Duodenal mucosa (tissue), 2 donors: ENCODE results near the gene EFNA5.

Experiments
- H3K27ac ChIP-seq: one replicate; pipeline ENCODE4 v1.7.0; 2013; ENCODE audit warnings: low read depth, low read length
- H3K27me3 ChIP-seq, 2 donors: one replicate each; pipeline ENCODE4 v1.7.0; 2013; ENCODE audit warnings: low read length in 2 of 2, control low read depth in 1 of 2; ENCODE audit not compliant: insufficient read depth in 2 of 2, control insufficient read depth in 1 of 2
- H3K36me3 ChIP-seq, 2 donors: one replicate each; pipeline ENCODE4 v1.7.0; 2013; ENCODE audit warnings: low read length in 2 of 2, control low read depth in 1 of 2; ENCODE audit not compliant: insufficient read depth in 2 of 2, control insufficient read depth in 1 of 2
- H3K4me1 ChIP-seq, 2 donors: one replicate each; pipeline ENCODE4 v1.7.0; 2013; ENCODE audit warnings: low read length in 2 of 2, control low read depth in 1 of 2; ENCODE audit not compliant: insufficient read depth in 2 of 2, control insufficient read depth in 1 of 2
- H3K4me3 ChIP-seq, 2 donors: one replicate each; pipeline ENCODE4 v1.7.0; 2013; ENCODE audit warnings: low read length in 2 of 2, low read depth in 1 of 2
- H3K9ac ChIP-seq, 2 donors: one replicate each; pipeline ENCODE4 v1.7.0; 2013; ENCODE audit warnings: low read length in 2 of 2, low read depth in 1 of 2
- H3K9me3 ChIP-seq, 2 donors: one replicate each; pipeline ENCODE4 v1.7.0; 2013; ENCODE audit warnings: low read length in 2 of 2, control low read depth in 1 of 2; ENCODE audit not compliant: control insufficient read depth in 1 of 2

Gene EFNA5

DNA sequence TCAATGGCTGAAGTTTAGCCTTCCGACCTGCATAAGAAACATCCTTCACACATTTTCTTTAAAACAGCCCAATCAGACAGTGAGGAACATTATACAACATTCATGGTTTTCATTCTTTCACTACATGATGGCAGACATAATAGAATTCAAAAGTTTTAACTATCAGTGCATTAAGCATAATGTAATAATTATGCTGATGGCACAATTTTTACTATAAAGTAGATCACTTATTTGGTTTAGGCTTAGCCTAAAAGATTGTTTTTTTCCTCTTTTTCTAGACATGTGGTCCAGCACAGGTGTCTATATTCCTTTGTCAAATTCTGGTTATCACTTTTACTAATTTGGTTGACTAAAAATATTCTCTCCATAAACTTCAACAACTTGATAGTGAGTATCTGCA is 46.5 kb downstream of the EFNA5 start:
- H3K27ac ChIP-seq = no peak overlapping the region
- H3K4me3 ChIP-seq = no peak overlapping the region

DNA sequence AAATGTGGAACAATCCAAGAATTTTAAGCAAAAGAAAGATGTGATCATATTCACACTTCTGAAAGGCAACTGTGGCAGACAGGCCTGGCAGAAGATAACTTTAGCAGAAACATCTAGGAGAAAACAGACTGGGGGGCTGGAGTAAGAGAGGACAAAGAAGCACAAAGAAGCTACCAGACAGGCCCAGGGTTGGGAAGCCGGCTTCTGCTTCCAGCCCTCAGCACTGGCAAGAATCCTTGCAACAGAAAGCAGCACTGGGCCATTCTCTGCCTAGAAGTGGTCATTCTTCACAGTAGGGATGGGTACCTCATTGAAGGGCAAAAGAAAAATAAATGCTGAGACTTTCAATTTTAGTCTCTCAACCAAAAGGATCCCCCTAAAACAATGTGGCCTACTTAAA is 49.6 kb downstream of the EFNA5 start:
- H3K4me3 ChIP-seq = no peak overlapping the region
- H3K27ac ChIP-seq = no peak overlapping the region
- no peaks in the 10 kb centered on the region for H3K9me3 ChIP-seq
- no peaks in the 10 kb centered on the region for H3K36me3 ChIP-seq
- H3K27me3 ChIP-seq = no peaks in the 10 kb centered on the region
- no peak overlapping the region for H3K9ac ChIP-seq
- no peaks in the 10 kb centered on the region for H3K4me1 ChIP-seq

More for the DNA sequence above, 46.5 kb downstream of the EFNA5 start:
- Histone ChIP-seq H3K36me3 (no peaks in the 10 kb centered on the region), H3K9me3 (no peaks in the 10 kb centered on the region), H3K9ac (no peak overlapping the region), H3K4me1 (no peaks in the 10 kb centered on the region), H3K27me3 (no peaks in the 10 kb centered on the region)

- no peak overlapping the region for H3K27ac ChIP-seq
- no peaks in the 10 kb centered on the region for H3K27me3 ChIP-seq
- H3K4me1 ChIP-seq = no peaks in the 10 kb centered on the region
- no peaks in the 10 kb centered on the region for H3K9me3 ChIP-seq
- H3K36me3 ChIP-seq = no peaks in the 10 kb centered on the region
- no peak overlapping the region for H3K4me3 ChIP-seq
- H3K9ac ChIP-seq = no peak overlapping the region
These were observed 51.0 kb downstream of the EFNA5 start for GRCh38 chr5:107619781-107620180.

GRCh38 chr5:107618242-107618641 is 52.5 kb downstream of the EFNA5 start:
- no peaks in the 10 kb centered on the region for H3K36me3 ChIP-seq
- H3K9ac ChIP-seq = no peak overlapping the region
- no peaks in the 10 kb centered on the region for H3K9me3 ChIP-seq
- H3K4me1 ChIP-seq = no peaks in the 10 kb centered on the region
- H3K4me3 ChIP-seq = no peak overlapping the region
- no peaks in the 10 kb centered on the region for H3K27me3 ChIP-seq
- no peak overlapping the region for H3K27ac ChIP-seq

GRCh38 chr5:107617052-107617451 is 53.7 kb downstream of the EFNA5 start:
- H3K27ac ChIP-seq = no peak overlapping the region
- H3K9me3 ChIP-seq = no peaks in the 10 kb centered on the region
- no peaks in the 10 kb centered on the region for H3K36me3 ChIP-seq
- H3K27me3 ChIP-seq = no peaks in the 10 kb centered on the region
- H3K4me1 ChIP-seq = no peaks in the 10 kb centered on the region
- no peak overlapping the region for H3K4me3 ChIP-seq
- H3K9ac ChIP-seq = no peak overlapping the region

GRCh38 chr5:107616213-107616612 is 54.5 kb downstream of the EFNA5 start:
- H3K4me1 ChIP-seq = no peaks in the 10 kb centered on the region
- no peak overlapping the region for H3K27ac ChIP-seq
- no peak overlapping the region for H3K4me3 ChIP-seq
- H3K36me3 ChIP-seq = no peaks in the 10 kb centered on the region
- H3K9ac ChIP-seq = no peak overlapping the region
- H3K9me3 ChIP-seq = no peaks in the 10 kb centered on the region
- H3K27me3 ChIP-seq = no peaks in the 10 kb centered on the region

DNA sequence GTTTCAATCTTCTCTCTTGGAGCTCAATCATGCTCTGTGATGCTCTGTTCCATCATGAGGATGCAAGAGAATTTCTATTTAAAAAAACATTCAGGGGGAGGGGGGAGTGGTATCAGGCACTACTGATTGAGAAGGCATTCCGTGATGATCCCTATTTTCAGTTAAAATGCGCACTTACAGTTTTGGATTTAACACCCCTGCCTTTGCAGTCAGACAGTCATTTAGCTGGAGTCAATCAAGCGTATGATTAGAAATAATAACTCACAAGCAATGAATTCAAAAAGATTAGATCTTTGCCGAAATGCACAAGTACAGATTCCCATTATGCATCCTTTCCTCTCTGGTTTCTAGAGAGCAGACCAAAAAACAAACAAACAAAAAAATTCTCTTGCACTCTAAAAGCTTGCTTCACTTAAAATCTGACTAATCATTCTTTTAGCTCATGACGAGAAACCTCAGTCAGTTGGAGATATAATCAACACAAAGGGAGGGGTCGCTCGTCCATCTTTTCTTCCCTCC is 55.4 kb downstream of the EFNA5 start:
- no peaks in the 10 kb centered on the region for H3K36me3 ChIP-seq
- no peak overlapping the region for H3K9ac ChIP-seq
- no peak overlapping the region for H3K27ac ChIP-seq
- H3K27me3 ChIP-seq = no peaks in the 10 kb centered on the region
- no peaks in the 10 kb centered on the region for H3K4me1 ChIP-seq
- no peak overlapping the region for H3K4me3 ChIP-seq
- H3K9me3 ChIP-seq = no peaks in the 10 kb centered on the region

- Histone ChIP-seq H3K9ac (no peak overlapping the region), H3K27ac (no peak overlapping the region), H3K27me3 (no peaks in the 10 kb centered on the region), H3K4me3 (no peak overlapping the region), H3K4me1 (no peaks in the 10 kb centered on the region), H3K36me3 (no peaks in the 10 kb centered on the region), H3K9me3 (no peaks in the 10 kb centered on the region)
These were observed 58.2 kb downstream of the EFNA5 start for GRCh38 chr5:107612541-107612940.

DNA sequence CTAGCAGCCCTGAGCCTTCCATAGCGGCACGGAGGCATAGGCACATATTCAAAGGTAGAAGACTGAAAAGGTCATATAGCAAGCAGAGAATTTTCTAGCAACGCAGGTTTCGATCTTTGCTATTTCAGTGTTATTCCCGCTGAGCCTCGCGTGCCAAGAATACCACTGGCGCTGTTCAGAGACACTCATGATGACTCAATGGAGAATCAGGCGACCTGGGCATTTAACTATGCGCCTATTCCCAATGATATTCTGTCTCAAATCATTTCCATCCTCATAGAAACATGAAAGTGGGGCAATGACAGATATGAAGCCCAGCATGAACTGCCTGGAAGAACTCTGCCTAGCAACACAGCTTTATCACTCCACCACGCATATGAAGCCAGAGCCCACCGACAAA is 59.9 kb downstream of the EFNA5 start:
- Histone ChIP-seq H3K27me3 (no peaks in the 10 kb centered on the region), H3K9ac (no peak overlapping the region), H3K36me3 (no peaks in the 10 kb centered on the region), H3K27ac (no peak overlapping the region), H3K4me3 (no peak overlapping the region), H3K9me3 (no peaks in the 10 kb centered on the region), H3K4me1 (no peaks in the 10 kb centered on the region)

DNA sequence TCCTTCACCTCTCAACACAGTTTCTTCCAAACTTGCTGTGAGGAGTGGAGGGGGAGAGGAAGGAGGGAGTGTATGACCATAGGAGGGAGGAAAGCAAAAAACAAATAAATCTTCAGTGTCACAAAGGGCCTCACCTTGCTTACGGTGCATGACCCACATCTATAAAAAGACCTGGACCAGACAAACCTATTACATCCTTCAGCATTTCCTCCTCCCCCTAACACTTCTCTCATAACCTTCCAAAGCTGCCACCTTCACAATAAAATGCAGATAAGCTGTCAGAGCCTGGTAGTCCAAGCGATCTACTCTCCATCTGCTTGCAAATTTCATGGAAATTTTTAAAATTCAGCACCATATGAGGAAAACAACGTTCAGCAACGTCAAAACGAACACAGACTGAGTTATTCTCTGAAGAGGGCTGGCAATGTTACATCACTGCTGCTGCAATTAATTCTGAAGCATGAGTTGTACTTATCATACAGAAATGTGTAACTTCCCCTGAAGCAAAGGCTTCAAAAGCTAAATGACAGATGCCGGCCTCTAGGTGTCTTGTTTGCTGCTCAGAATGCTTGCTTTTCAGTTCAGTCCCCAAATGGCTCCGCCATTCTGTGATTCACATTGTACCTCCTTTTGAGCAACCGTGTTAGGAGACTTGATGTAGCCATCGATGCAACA is 62.9 kb downstream of the EFNA5 start:
- H3K4me1 ChIP-seq = no peaks in the 10 kb centered on the region
- no peaks in the 10 kb centered on the region for H3K36me3 ChIP-seq
- no peaks in the 10 kb centered on the region for H3K27me3 ChIP-seq
- no peak overlapping the region for H3K4me3 ChIP-seq
- H3K9me3 ChIP-seq = no peaks in the 10 kb centered on the region
- H3K27ac ChIP-seq = no peak overlapping the region
- H3K9ac ChIP-seq = no peak overlapping the region
